H1 (cell line): ENCODE data around the gene ABCG1. TPM values are rescaled to one million over a fixed set of nuclear protein-coding genes. Genes with fewer than 3 reads are reported as not detected.
A peak's percentile ranks its signal among the peaks of the same experiment; 100 is the strongest.

ENCODE experiments used
- CTCF ChIA-PET: fragments of 300-600 bp; sonication (Branson Sonifier 250); formaldehyde crosslinking; loops from one replicate; lab custom pipeline; 2021; ENCODE audit not compliant: partially characterized antibody; lab: Charles Lee
- POLR2A ChIA-PET: fragments of 300-600 bp; sonication (Branson Sonifier 250); formaldehyde crosslinking; loops from one replicate; lab custom pipeline; 2021; ENCODE audit warnings: inconsistent platforms; ENCODE audit not compliant: partially characterized antibody; lab: Charles Lee
- DNase-seq, 2 experiments: peaks; one replicate each; pipeline versions ENCODE4 v3.0.0 to v3.0.0-alpha.2; 2010 to 2022; ENCODE audit warnings: low spot score in 2 of 2, low read depth in 1 of 2, mixed read lengths in 1 of 2
- FAIRE-seq: peaks from 2 replicates; lab custom pipeline; 2011; peaks lifted over from hg19 to GRCh38; lab: Jason Lieb, UNC
- H2AFZ ChIP-seq: 2 replicates; pipeline ENCODE4 v1.8.1; 2012; ENCODE audit warnings: low read length, inconsistent platforms
- H2AK5ac ChIP-seq: 2 replicates; pipeline ENCODE4 v1.6.1; 2013; ENCODE audit warnings: low read depth, low read length
- H2BK120ac ChIP-seq: replicated peaks from 2 replicates; pipeline ENCODE3; 2013; ENCODE audit warnings: low read depth, low read length, inconsistent platforms
- H2BK12ac ChIP-seq: 2 replicates; pipeline ENCODE4 v1.6.1; 2013; ENCODE audit warnings: low read depth, low read length
- H2BK15ac ChIP-seq: 2 replicates; pipeline ENCODE4 v1.6.1; 2013; ENCODE audit warnings: low read length
- H2BK20ac ChIP-seq: 2 replicates; pipeline ENCODE4 v1.6.1; 2013; ENCODE audit warnings: low read length
- H2BK5ac ChIP-seq: 2 replicates; pipeline ENCODE4 v1.6.1; 2013; ENCODE audit warnings: low read depth, low read length
- H3K14ac ChIP-seq: 2 replicates; pipeline ENCODE4 v1.6.1; 2013; ENCODE audit warnings: inconsistent platforms; ENCODE audit not compliant: insufficient read length
- H3K18ac ChIP-seq: 2 replicates; pipeline ENCODE4 v1.6.1; 2013; ENCODE audit warnings: low read length; ENCODE audit errors: extremely low read depth
- H3K23ac ChIP-seq: 2 replicates; pipeline ENCODE4 v1.6.1; 2013; ENCODE audit warnings: inconsistent platforms; ENCODE audit not compliant: insufficient read length
- H3K23me2 ChIP-seq: 2 replicates; pipeline ENCODE4 v1.6.1; 2013; ENCODE audit warnings: low read depth, low read length
- H3K27ac ChIP-seq: 2 replicates; pipeline ENCODE4 v1.6.1; 2011; ENCODE audit warnings: low read depth, low read length, inconsistent platforms
- H3K27me3 ChIP-seq, 4 experiments: replicated peaks in 1 of 4; 1 replicate in 1 of 4; 2 replicates in 3 of 4; pipeline versions ENCODE4 v1.6.1 to v1.8.1; 2011 to 2013; ENCODE audit warnings: low read length in 3 of 4, mild to moderate bottlenecking in 3 of 4, inconsistent platforms in 2 of 4, mixed read lengths in 2 of 4, moderate library complexity in 1 of 4; ENCODE audit not compliant: control insufficient read depth in 3 of 4, insufficient read depth in 3 of 4; ENCODE audit errors: extremely low read depth in 1 of 4
- H3K36me3 ChIP-seq, 4 experiments: 2 replicates each; pipeline versions ENCODE4 v1.6.1 to v1.8.1; 2011 to 2013; ENCODE audit warnings: mild to moderate bottlenecking in 4 of 4, low read length in 3 of 4, moderate library complexity in 2 of 4, control low read depth in 1 of 4, inconsistent platforms in 1 of 4; ENCODE audit not compliant: insufficient read depth in 4 of 4, control insufficient read depth in 2 of 4
- H3K4ac ChIP-seq: replicated peaks from 2 replicates; pipeline ENCODE3; 2013; ENCODE audit warnings: low read length, low read depth, mixed read lengths, inconsistent platforms; ENCODE audit not compliant: insufficient read length
- H3K4me1 ChIP-seq, 4 experiments: replicated peaks in 1 of 4; 1 replicate in 1 of 4; 2 replicates in 3 of 4; pipeline versions ENCODE4 v1.6.1 to v1.8.1; 2011 to 2013; ENCODE audit warnings: low read length in 3 of 4, inconsistent platforms in 2 of 4, mixed read lengths in 1 of 4; ENCODE audit not compliant: insufficient read depth in 4 of 4, control insufficient read depth in 3 of 4
- H3K4me2 ChIP-seq, 2 experiments: 2 replicates each; pipeline versions ENCODE4 v1.6.1 to v1.8.1; 2011 to 2013; ENCODE audit warnings: low read depth in 2 of 2, low read length in 2 of 2, control low read depth in 1 of 2, inconsistent platforms in 1 of 2, mild to moderate bottlenecking in 1 of 2; ENCODE audit not compliant: insufficient read depth in 1 of 2
- H3K4me3 ChIP-seq, 4 experiments: fragments of 200-600, 300-600 bp in 1 of 4; sonication (generic), shearing (Covaris generic), sonication (Bioruptor Twin) in 1 of 4; 2 replicates each; pipeline versions ENCODE4 v1.5.1 to v1.8.1; 2011 to 2016; ENCODE audit warnings: low read length in 4 of 4, low read depth in 3 of 4, control low read depth in 2 of 4, inconsistent platforms in 2 of 4, mild to moderate bottlenecking in 2 of 4, mixed read lengths in 1 of 4, moderate library complexity in 1 of 4; ENCODE audit not compliant: insufficient read depth in 2 of 4; ENCODE audit errors: extremely low read depth in 1 of 4
- H3K56ac ChIP-seq: replicated peaks from 2 replicates; pipeline ENCODE3; 2013; ENCODE audit warnings: low read depth, mild to moderate bottlenecking, mixed read lengths, low read length, inconsistent platforms; ENCODE audit not compliant: insufficient read length
- H3K79me1 ChIP-seq: 2 replicates; pipeline ENCODE4 v1.6.1; 2013; ENCODE audit warnings: low read depth, low read length, control low read depth
- H3K79me2 ChIP-seq, 2 experiments: 2 replicates each; pipeline versions ENCODE4 v1.6.1 to v1.8.1; 2012 to 2013; ENCODE audit warnings: low read length in 2 of 2, mild to moderate bottlenecking in 2 of 2, inconsistent platforms in 1 of 2; ENCODE audit not compliant: insufficient read depth in 2 of 2, control insufficient read depth in 1 of 2
- H3K9ac ChIP-seq, 4 experiments: replicated peaks in 1 of 4; 1 replicate in 1 of 4; 2 replicates in 3 of 4; pipeline versions ENCODE4 v1.6.1 to v1.8.1; 2011 to 2013; ENCODE audit warnings: low read depth in 3 of 4, low read length in 3 of 4, control low read depth in 2 of 4, mild to moderate bottlenecking in 2 of 4, moderate library complexity in 2 of 4, inconsistent platforms in 1 of 4; ENCODE audit errors: extremely low read depth in 1 of 4
- H3K9me3 ChIP-seq, 2 experiments: 2 replicates each; pipeline versions ENCODE4 v1.6.1 to v1.8.1; 2012 to 2013; ENCODE audit warnings: mild to moderate bottlenecking in 2 of 2, moderate library complexity in 2 of 2, control low read depth in 1 of 2, inconsistent platforms in 1 of 2, low read depth in 1 of 2, low read length in 1 of 2, mixed read lengths in 1 of 2; ENCODE audit not compliant: insufficient read depth in 2 of 2
- H4K20me1 ChIP-seq, 2 experiments: replicated peaks in 1 of 2; 2 replicates each; pipeline versions ENCODE3 to v1.8.1; 2011 to 2013; ENCODE audit warnings: inconsistent platforms in 2 of 2, low read length in 2 of 2, mild to moderate bottlenecking in 1 of 2; ENCODE audit not compliant: insufficient read depth in 2 of 2, control insufficient read depth in 1 of 2
- H4K5ac ChIP-seq: 2 replicates; pipeline ENCODE4 v1.6.1; 2013; ENCODE audit warnings: low read length, low read depth, mixed read lengths, inconsistent platforms; ENCODE audit not compliant: insufficient read length
- H4K8ac ChIP-seq: 2 replicates; pipeline ENCODE4 v1.8.0; 2013; ENCODE audit warnings: mild to moderate bottlenecking, moderate library complexity, low read length, inconsistent platforms; ENCODE audit not compliant: insufficient read depth; ENCODE audit errors: extremely low read depth
- H4K91ac ChIP-seq: replicated peaks from 2 replicates; pipeline ENCODE3; 2013; ENCODE audit warnings: low read length, mixed read lengths, inconsistent platforms; ENCODE audit not compliant: insufficient read length
- EGR1 ChIP-seq: IDR thresholded peaks from 2 replicates; pipeline ENCODE4 v1.6.1; 2011; ENCODE audit warnings: low read depth, low read length, borderline replicate concordance
- FOSL1 ChIP-seq: IDR thresholded peaks from 2 replicates; pipeline ENCODE4 v1.6.1; 2011; ENCODE audit warnings: mild to moderate bottlenecking, low read depth, low read length, moderate library complexity; ENCODE audit not compliant: insufficient read depth
- RAD21 ChIP-seq, 2 experiments: IDR thresholded peaks in 1 of 2; conservative IDR thresholded peaks in 1 of 2; 2 replicates each; pipeline ENCODE4 v1.6.1; 2011; ENCODE audit warnings: low read depth in 2 of 2, low read length in 2 of 2, improper control_type of control experiment in 1 of 2, inconsistent platforms in 1 of 2, mild to moderate bottlenecking in 1 of 2, moderate library complexity in 1 of 2
- RNF2 ChIP-seq: fragments of 200-900, 300-1000 bp; sonication (generic); IDR thresholded peaks from 2 replicates; pipeline ENCODE4 v1.7.1; 2016; ENCODE audit warnings: borderline replicate concordance, low read depth, mild to moderate bottlenecking, antibody characterized with exemption, low read length; ENCODE audit not compliant: poor library complexity, severe bottlenecking; ENCODE audit errors: missing control alignments
- WGBS, 2 experiments: shearing (Covaris generic) in 1 of 2; methylation state at CpG; one replicate each; pipeline versions ENCODE4 v1.1.6 to v1.1.7; 2013 to 2015; ENCODE audit warnings: low lambda C conversion rate in 2 of 2, mixed read lengths in 2 of 2, inconsistent platforms in 1 of 2, low coverage in 1 of 2, missing lambda C conversion rate in 1 of 2; ENCODE audit not compliant: insufficient replicate concordance in 2 of 2, insufficient coverage in 1 of 2, insufficient read length in 1 of 2; ENCODE audit errors: extremely low coverage in 1 of 2, missing lambda C conversion rate in 1 of 2; 5-methylcytosine and 5-hydroxymethylcytosine counted together
- polyA plus RNA-seq, 7 experiments: library from polyadenylated mRNA; depleted of rRNA in 3 of 7; stranded (reverse) in 5 of 7; unstranded in 2 of 7; fragments of >200 nt in 5 of 7; fragments of 200-250 nt in 2 of 7; gene quantifications; 1 replicate in 5 of 7; 2 replicates in 1 of 7; 4 replicates in 1 of 7; pipeline versions ENCODE4 v1.2.1 to v1.2.3, GENCODE V29; 2011 to 2013; ENCODE audit warnings: missing spikeins in 2 of 7, mixed read lengths in 2 of 7
- total RNA-seq: library from RNA; stranded (reverse); fragmentation: NEBNext Ultra II Directional; extraction: Animal tissue kit (Norgen Biotek cat#: 25700); gene quantifications from 2 replicates; pipeline ENCODE4 v1.2.1, GENCODE V29; 2021
- TF ChIP-seq, protein P1 (sequence below), 3 experiments: IDR thresholded peaks; 1 replicate in 2 of 3; 2 replicates in 1 of 3; pipeline versions ENCODE4 v1.5.1 to v1.6.1; 2011; ENCODE audit warnings: low read length in 3 of 3, mild to moderate bottlenecking in 3 of 3, inconsistent platforms in 2 of 3, low read depth in 1 of 3, moderate library complexity in 1 of 3; ENCODE audit not compliant: insufficient read depth in 1 of 3; ENCODE audit errors: control extremely low read depth in 1 of 3

The ABCG1 gene
- total and polyA plus RNA-seq, 2 of the 8 experiments (the other 6 are each of a cell fraction or from before 2014, with no cell fraction given), result 2.1 to 4.0 TPM

DNA sequence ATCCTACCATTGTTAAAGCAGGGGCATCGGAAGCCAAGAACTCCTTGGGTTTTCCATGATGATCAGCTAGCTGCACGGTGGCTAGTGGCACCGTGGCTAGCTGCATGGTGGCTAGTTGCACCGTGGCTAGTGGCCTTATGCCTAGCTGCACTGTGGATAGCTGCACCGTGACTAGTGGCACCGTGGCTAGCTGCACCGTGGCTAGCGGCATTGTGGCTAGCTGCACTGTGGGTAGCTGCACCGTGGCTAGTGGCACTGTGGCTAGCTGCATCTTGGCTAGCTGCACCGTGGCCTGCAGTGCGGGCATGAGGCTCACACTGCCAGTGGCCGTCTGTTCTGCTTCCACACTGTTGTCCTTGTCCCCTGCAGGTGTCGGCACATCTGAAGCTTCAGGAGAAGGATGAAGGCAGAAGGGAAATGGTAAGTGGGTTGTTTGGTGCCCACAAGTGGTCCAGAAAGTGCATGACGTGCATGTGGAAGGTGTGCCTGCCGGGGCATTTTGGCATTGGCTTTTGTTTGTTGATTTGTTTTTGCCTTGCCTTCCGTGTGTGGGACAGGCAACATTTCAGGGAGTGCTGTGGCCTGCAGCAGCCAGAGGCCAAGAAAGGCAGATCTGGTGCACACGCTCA, 57.7 kb downstream of the ABCG1 start:
- Histone ChIP-seq H3K56ac (no peak overlapping the region), H3K27ac (no peak overlapping the region), H4K20me1 (no peaks in the 10 kb centered on the region), H2BK20ac (no peak overlapping the region), H3K79me1 (no peaks in the 10 kb centered on the region), H3K36me3 (no peaks in the 10 kb centered on the region), H3K23me2 (no peaks in the 10 kb centered on the region), H2AK5ac (no peak overlapping the region), H3K27me3 (no peaks in the 10 kb centered on the region), H3K4me3 (no peak overlapping the region), H3K4me1 (no peaks in the 10 kb centered on the region), H3K4me2 (no peak overlapping the region), H2BK15ac (0 out of 2 replicates have a peak overlapping the region, but pooled peaks have one; percentile 46), H3K9ac (no peak overlapping the region), H3K4ac (no peak overlapping the region), H4K5ac (no peak overlapping the region), H2BK12ac (no peak overlapping the region), H2BK120ac (no peak overlapping the region), H3K79me2 (no peaks in the 10 kb centered on the region), H3K18ac (no peak overlapping the region), H3K9me3 (no peaks in the 10 kb centered on the region), H2BK5ac (0 out of 2 replicates have a peak overlapping the region, but pooled peaks have one; percentile 49), H4K8ac (peak overlapping the region; percentile 35), H2AFZ (no peak overlapping the region), H3K23ac (no peak overlapping the region), H4K91ac (peak overlapping the region; percentile 42), H3K14ac (no peak overlapping the region)
- FAIRE-seq (no peak), DNase-seq (no peak)
- CTCF ChIA-PET, result interaction anchor here (0.5 to 4.4 kb wide), 8 partner anchors 11 to 131 kb away, joined by 3 to 30 read pairs (median 4); no protein-coding TSS in a partner anchor
- TF ChIP-seq, protein P1, sequence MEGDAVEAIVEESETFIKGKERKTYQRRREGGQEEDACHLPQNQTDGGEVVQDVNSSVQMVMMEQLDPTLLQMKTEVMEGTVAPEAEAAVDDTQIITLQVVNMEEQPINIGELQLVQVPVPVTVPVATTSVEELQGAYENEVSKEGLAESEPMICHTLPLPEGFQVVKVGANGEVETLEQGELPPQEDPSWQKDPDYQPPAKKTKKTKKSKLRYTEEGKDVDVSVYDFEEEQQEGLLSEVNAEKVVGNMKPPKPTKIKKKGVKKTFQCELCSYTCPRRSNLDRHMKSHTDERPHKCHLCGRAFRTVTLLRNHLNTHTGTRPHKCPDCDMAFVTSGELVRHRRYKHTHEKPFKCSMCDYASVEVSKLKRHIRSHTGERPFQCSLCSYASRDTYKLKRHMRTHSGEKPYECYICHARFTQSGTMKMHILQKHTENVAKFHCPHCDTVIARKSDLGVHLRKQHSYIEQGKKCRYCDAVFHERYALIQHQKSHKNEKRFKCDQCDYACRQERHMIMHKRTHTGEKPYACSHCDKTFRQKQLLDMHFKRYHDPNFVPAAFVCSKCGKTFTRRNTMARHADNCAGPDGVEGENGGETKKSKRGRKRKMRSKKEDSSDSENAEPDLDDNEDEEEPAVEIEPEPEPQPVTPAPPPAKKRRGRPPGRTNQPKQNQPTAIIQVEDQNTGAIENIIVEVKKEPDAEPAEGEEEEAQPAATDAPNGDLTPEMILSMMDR (IDR thresholded peaks at IDR 0.05; ENCODE audit: control extremely low read depth in 1 of 3, insufficient read depth in 1 of 3, low read depth in 1 of 3, low read length in 3 of 3), result peak in 2 of 3 experiments; percentile 30 to 37; a peak in 3 of 4 replicates
- TF ChIP-seq RAD21 (IDR thresholded peaks at IDR 0.05 in 1 of 2, conservative IDR thresholded peaks at IDR 0.05 in 1 of 2; ENCODE audit: low read depth in 2 of 2, low read length in 2 of 2), result peak; percentile 43 to 49; a peak in 3 of 4 replicates
- peak; percentile 78 for TF ChIP-seq EGR1
- no peak for TF ChIP-seq RNF2
- TF ChIP-seq FOSL1, result 0 out of 2 replicates have a peak, but pooled peaks have one; percentile 72
- POLR2A ChIA-PET, result no interaction called here
- 92% methylated on average over 17 of the region's 17 CpGs; no CpG with 5 or more reads in 1 of the 2 experiments for WGBS, 2 experiments
